AG04449 (cell line): ENCODE measurements around the gene ITPK1.
"Not testable (repeated sequence)": the region's sequence is repeated elsewhere in the genome, so short reads cannot be mapped to it uniquely, and the experiment has no call there.

Experiments
- CTCF ChIA-PET: fragments of 350-600 bp; formaldehyde crosslinking; extraction: SDS; loops from one replicate; lab custom pipeline; 2021; ENCODE audit warnings: antibody characterized with exemption; lab: Yijun Ruan, JAX
- POLR2A ChIA-PET: fragments of 400-600, 350-600 bp; formaldehyde crosslinking; extraction: SDS; loops from one replicate; lab custom pipeline; 2020; ENCODE audit warnings: antibody characterized with exemption, inconsistent platforms; lab: Yijun Ruan, JAX
- DNase-seq: peaks from one replicate; pipeline ENCODE4 v3.0.0-alpha.2; 2010; ENCODE audit warnings: low read depth, low spot score
- H3K4me3 ChIP-seq: 2 replicates; pipeline ENCODE4 v1.5.1; 2011; ENCODE audit warnings: low read depth, mild to moderate bottlenecking, control low read depth, low read length
- CTCF ChIP-seq: IDR thresholded peaks from one replicate; pipeline ENCODE4 v1.5.1; 2011; ENCODE audit warnings: mild to moderate bottlenecking, moderate library complexity, low read length, control low read depth, inconsistent platforms; ENCODE audit not compliant: insufficient read depth; ENCODE audit errors: missing control alignments

The ITPK1 gene

GRCh38 chr14:93115821-93116675 is at the start of gene ITPK1:
ITPK1 (minus strand) TSS chr14:93115925; CDS start chr14:93115163, 762 bp downstream.
- ChIA-PET POLR2A (interaction anchor here (0.7 kb wide), 1 partner anchor 37 kb away, joined by 6 read pairs; no protein-coding TSS in a partner anchor), CTCF (interaction anchor here (0.6 to 17.7 kb wide), 12 partner anchors 9 to 177 kb away, joined by 3 to 326 read pairs (median 8); no protein-coding TSS in a partner anchor)
- H3K4me3 ChIP-seq, result peak within 1 kb of the TSS; percentile 70
- DNase-seq, result no peak
- no peak for TF ChIP-seq CTCF

- TF ChIP-seq CTCF, result no peak
- POLR2A ChIA-PET, result no interaction called here
- CTCF ChIA-PET, result interaction anchor here (0.9 to 6.3 kb wide), 3 partner anchors 13 to 212 kb away, joined by 3 to 46 read pairs (median 5); no protein-coding TSS in a partner anchor
- H3K4me3 ChIP-seq, result no peak overlapping the region
- no peak for DNase-seq
Observed at GRCh38 chr14:93163564-93163963, 47.8 kb upstream of the ITPK1 start.

- no peak overlapping the region for H3K4me3 ChIP-seq
- POLR2A ChIA-PET, result no interaction called here
- no peak for TF ChIP-seq CTCF
- DNase-seq, result no peak
- CTCF ChIA-PET, result interaction anchor here (0.7 to 6.3 kb wide), 7 partner anchors 7 to 45 kb away, joined by 3 to 46 read pairs (median 4); partner anchors contain the start of genes LYSET and MOAP1
Observed at GRCh38 chr14:93161411-93161940, 45.8 kb upstream of the ITPK1 start.

- ChIA-PET CTCF (interaction anchor here (0.7 to 6.3 kb wide), 16 partner anchors 8 to 247 kb away, joined by 3 to 46 read pairs (median 4); partner anchors contain the start of genes LYSET and MOAP1), POLR2A (no interaction called here)
- H3K4me3 ChIP-seq, result no peak overlapping the region
- DNase-seq, result no peak
- TF ChIP-seq CTCF, result peak; percentile 37
Observed at GRCh38 chr14:93160353-93160801, 44.7 kb upstream of the ITPK1 start.

- DNase-seq, H3K4me3 ChIP-seq, POLR2A ChIA-PET: not testable (repeated sequence)
- CTCF ChIA-PET, result interaction anchor here (0.7 to 6.3 kb wide), 10 partner anchors 9 to 208 kb away, joined by 3 to 46 read pairs (median 4); partner anchors contain the start of genes LYSET and MOAP1
Observed at GRCh38 chr14:93159625-93160352, 44.1 kb upstream of the ITPK1 start.

- POLR2A ChIA-PET, H3K4me3 ChIP-seq, CTCF ChIA-PET, DNase-seq: not testable (repeated sequence)
Observed at GRCh38 chr14:93158349-93158748, 42.6 kb upstream of the ITPK1 start.
